ENCODE results near the gene PPIL4.

Gene PPIL4

GRCh38 chr6:149545754-149546471 lies at the start of gene PPIL4:
Gene PPIL4, minus strand, starts transcription at chr6:149546043. Its CDS starts 38 bp downstream, at chr6:149546005.
- peak; percentile 91 to 92 for DNase-seq (ENCODE audit: low read depth in 2 of 2, low spot score in 1 of 2)

- no peak for DNase-seq (ENCODE audit: low read depth in 2 of 2, low spot score in 1 of 2)
Measured at GRCh38 chr6:149593408-149593807, 47.6 kb upstream of the PPIL4 start.

GRCh38 chr6:149592983-149593382 lies 47.1 kb upstream of the PPIL4 start:
- DNase-seq (ENCODE audit: low read depth in 2 of 2, low spot score in 1 of 2) = no peak

GRCh38 chr6:149586149-149586548 lies 40.3 kb upstream of the PPIL4 start:
- DNase-seq (ENCODE audit: low read depth in 2 of 2, low spot score in 1 of 2) = no peak

- DNase-seq (ENCODE audit: low read depth in 2 of 2, low spot score in 1 of 2) = no peak
Measured at GRCh38 chr6:149581349-149581748, 35.5 kb upstream of the PPIL4 start.

- DNase-seq (ENCODE audit: low read depth in 2 of 2, low spot score in 1 of 2) = no peak
Measured at GRCh38 chr6:149580880-149581279, 35.0 kb upstream of the PPIL4 start.

- no peak for DNase-seq (ENCODE audit: low read depth in 2 of 2, low spot score in 1 of 2)
Measured at GRCh38 chr6:149567945-149568585, 22.2 kb upstream of the PPIL4 start.

GRCh38 chr6:149567194-149567586 lies 21.3 kb upstream of the PPIL4 start:
- DNase-seq (ENCODE audit: low read depth in 2 of 2, low spot score in 1 of 2) = no peak

- DNase-seq (ENCODE audit: low read depth in 2 of 2, low spot score in 1 of 2) = peak in 1 of 2 donors; percentile 36
Measured at GRCh38 chr6:149566410-149567193, 20.8 kb upstream of the PPIL4 start.

GRCh38 chr6:149565527-149566409 lies 19.9 kb upstream of the PPIL4 start, which contains the start of gene GINM1:
Gene GINM1, plus strand, starts transcription at chr6:149566375. Its CDS starts 40 bp downstream, at chr6:149566415.
- DNase-seq (ENCODE audit: low read depth in 2 of 2, low spot score in 1 of 2) = peak; percentile 85 to 90

GRCh38 chr6:149563928-149564325 lies 18.1 kb upstream of the PPIL4 start:
- DNase-seq (ENCODE audit: low read depth in 2 of 2, low spot score in 1 of 2) = no peak

- no peak for DNase-seq (ENCODE audit: low read depth in 2 of 2, low spot score in 1 of 2)
Measured at GRCh38 chr6:149563203-149563927, 17.5 kb upstream of the PPIL4 start.

GRCh38 chr6:149560736-149561135 lies 14.9 kb upstream of the PPIL4 start:
- no peak for DNase-seq (ENCODE audit: low read depth in 2 of 2, low spot score in 1 of 2)

GRCh38 chr6:149559389-149559788 lies 13.5 kb upstream of the PPIL4 start:
- no peak for DNase-seq (ENCODE audit: low read depth in 2 of 2, low spot score in 1 of 2)

GRCh38 chr6:149558029-149558428 lies 12.2 kb upstream of the PPIL4 start:
- no peak for DNase-seq (ENCODE audit: low read depth in 2 of 2, low spot score in 1 of 2)

- no peak for DNase-seq (ENCODE audit: low read depth in 2 of 2, low spot score in 1 of 2)
Measured at GRCh38 chr6:149551920-149552319, 6.1 kb upstream of the PPIL4 start.

GRCh38 chr6:149545258-149545753 lies 537 bp downstream of the PPIL4 start:
- peak; percentile 18 to 30 for DNase-seq (ENCODE audit: low read depth in 2 of 2, low spot score in 1 of 2)

- no peak for DNase-seq (ENCODE audit: low read depth in 2 of 2, low spot score in 1 of 2)
Measured at GRCh38 chr6:149544646-149545257, 1.1 kb downstream of the PPIL4 start.

GRCh38 chr6:149541139-149541538 lies 4.7 kb downstream of the PPIL4 start:
- DNase-seq (ENCODE audit: low read depth in 2 of 2, low spot score in 1 of 2) = no peak

- DNase-seq (ENCODE audit: low read depth in 2 of 2, low spot score in 1 of 2) = no peak
Measured at GRCh38 chr6:149534742-149535141, 11.1 kb downstream of the PPIL4 start.

Data from stimulated activated CD8-positive, alpha-beta memory T cell treated with anti-CD3 and anti-CD28 coated beads, Interleukin-4, amount 100 ng/mL, for 4 hours (primary cell).